Fibroblast of lung (primary cell): ENCODE results near the gene ZDHHC5. TPM values are rescaled to one million over a fixed set of nuclear protein-coding genes. Genes with fewer than 3 reads are reported as not detected.
A peak's percentile ranks its signal among the peaks of the same experiment; 100 is the strongest.
"Not testable (repeated sequence)": the region's sequence is repeated elsewhere in the genome, so short reads cannot be mapped to it uniquely, and the experiment has no call there.

Experiments
- DNase-seq, 2 donors: peaks; one replicate each; pipeline versions ENCODE4 v3.0.0 to v3.0.0-alpha.2; 2010; ENCODE audit warnings: low read depth in 2 of 2
- H2AFZ ChIP-seq: 2 replicates; pipeline ENCODE4 v1.5.1; 2012; ENCODE audit warnings: low read length, control low read depth, inconsistent platforms
- H3K27ac ChIP-seq: 2 replicates; pipeline ENCODE4 v1.5.1; 2011; ENCODE audit warnings: low read length, control low read depth; ENCODE audit not compliant: insufficient read depth
- H3K27me3 ChIP-seq: 2 replicates; pipeline ENCODE4 v1.5.1; 2011; ENCODE audit warnings: mild to moderate bottlenecking, low read length; ENCODE audit not compliant: control insufficient read depth, insufficient read depth
- H3K36me3 ChIP-seq: 2 replicates; pipeline ENCODE4 v1.5.1; 2011; ENCODE audit warnings: low read length; ENCODE audit not compliant: control insufficient read depth, insufficient read depth
- H3K4me1 ChIP-seq: 2 replicates; pipeline ENCODE4 v1.5.1; 2011; ENCODE audit warnings: low read length; ENCODE audit not compliant: control insufficient read depth, insufficient read depth; ENCODE audit errors: extremely low read depth
- H3K4me2 ChIP-seq: 2 replicates; pipeline ENCODE4 v1.5.1; 2011; ENCODE audit warnings: low read length, control low read depth; ENCODE audit not compliant: insufficient read depth; ENCODE audit errors: extremely low read depth
- H3K4me3 ChIP-seq, 4 experiments: fragments of 200-600 bp in 1 of 4; sonication (generic) in 1 of 4; replicated peaks in 1 of 4; 2 replicates each; pipeline ENCODE4 v1.5.1; 2011 to 2016; ENCODE audit warnings: low read length in 4 of 4, low read depth in 3 of 4, mild to moderate bottlenecking in 3 of 4, control low read depth in 2 of 4, inconsistent platforms in 1 of 4, mixed read lengths in 1 of 4; ENCODE audit not compliant: insufficient read depth in 1 of 4; ENCODE audit errors: control extremely low read depth in 1 of 4
- H3K79me2 ChIP-seq: 2 replicates; pipeline ENCODE4 v1.5.1; 2012; ENCODE audit warnings: mild to moderate bottlenecking, low read length, inconsistent platforms; ENCODE audit not compliant: control insufficient read depth, insufficient read depth
- H3K9ac ChIP-seq: 2 replicates; pipeline ENCODE4 v1.5.1; 2011; ENCODE audit warnings: mild to moderate bottlenecking, low read length, control low read depth; ENCODE audit not compliant: insufficient read depth
- H3K9me3 ChIP-seq: 2 replicates; pipeline ENCODE4 v1.5.1; 2012; ENCODE audit warnings: low read depth, low read length; ENCODE audit not compliant: control insufficient read depth, insufficient read depth
- H4K20me1 ChIP-seq: 2 replicates; pipeline ENCODE4 v1.5.1; 2011; ENCODE audit warnings: low read length; ENCODE audit not compliant: control insufficient read depth, insufficient read depth; ENCODE audit errors: extremely low read depth
- EZH2 ChIP-seq: IDR thresholded peaks from 2 replicates; pipeline ENCODE4 v1.5.1; 2012; ENCODE audit warnings: low read length, control low read depth, mild to moderate bottlenecking; ENCODE audit errors: missing control alignments
- polyA plus RNA-seq, 2 donors: library from polyadenylated mRNA; depleted of rRNA in 1 of 2; stranded (reverse) in 1 of 2; unstranded in 1 of 2; fragments of >200 nt; gene quantifications; 2 replicates each; pipeline ENCODE4 v1.2.1, GENCODE V29; 2011 to 2012; ENCODE audit warnings: missing spikeins in 1 of 2
- total RNA-seq: library from RNA; depleted of rRNA; stranded (reverse); fragments of >200 nt; gene quantifications from 2 replicates; pipeline ENCODE4 v1.2.1, GENCODE V29; 2014
- TF ChIP-seq, protein P1 (sequence below), 2 donors: IDR thresholded peaks in 1 of 2; conservative IDR thresholded peaks in 1 of 2; 1 replicate in 1 of 2; 2 replicates in 1 of 2; pipeline ENCODE4 v1.5.1; 2011 to 2012; ENCODE audit warnings: low read length in 2 of 2, control low read depth in 1 of 2, inconsistent platforms in 1 of 2, low read depth in 1 of 2, mild to moderate bottlenecking in 1 of 2

ZDHHC5 gene
- total and polyA plus RNA-seq, 2 donors (not counting 1 experiment from before 2014, with no cell fraction given), result 33.9 to 58.9 TPM

DNA sequence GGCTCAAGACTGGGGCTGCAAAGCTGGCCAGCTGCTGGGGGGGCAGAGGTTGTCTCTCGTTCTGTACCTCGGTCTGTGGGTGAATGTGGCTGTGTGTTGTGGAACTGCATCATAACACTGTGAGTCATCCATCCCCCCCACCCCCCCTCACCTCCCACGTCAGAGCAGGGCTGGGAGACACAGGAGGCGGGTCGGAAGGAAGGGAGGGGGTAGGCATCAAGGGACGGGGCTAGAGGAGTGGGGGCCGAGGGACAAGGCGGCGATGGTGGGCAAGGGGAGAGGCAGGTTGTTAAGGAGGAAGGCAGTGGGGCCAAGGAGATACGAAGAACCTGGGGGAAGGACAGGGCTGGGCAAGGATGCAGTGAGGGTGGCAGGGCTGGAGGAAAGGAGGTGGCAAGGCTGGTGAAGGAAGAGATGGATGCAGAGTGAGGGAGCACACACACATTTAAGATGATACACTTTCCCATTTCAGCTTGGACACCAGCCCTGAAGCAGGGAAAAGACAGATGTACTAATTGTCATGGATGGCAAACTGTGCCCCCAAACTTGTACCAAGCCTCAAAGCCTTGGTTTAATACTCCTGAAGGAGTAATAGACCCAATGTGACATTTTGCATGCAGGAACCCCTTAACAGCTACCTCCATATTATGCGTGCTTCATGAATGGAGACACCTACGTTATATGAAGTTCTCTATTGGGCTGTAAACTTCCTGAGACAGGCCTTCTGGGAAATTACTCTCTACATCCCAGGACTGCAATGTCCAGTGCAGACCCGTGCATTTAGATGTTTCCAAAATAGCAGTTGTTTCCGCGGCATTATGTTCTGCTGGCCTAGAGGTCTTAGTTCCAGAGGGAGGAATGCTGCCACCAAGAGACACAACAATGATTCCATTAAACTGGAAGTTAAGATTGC, 17.8 kb upstream of the ZDHHC5 start, which contains the start of gene YPEL4:
TSS of gene YPEL4 (minus strand) at position 87 of the 913 bp plus-strand sequence. CDS start 2,805 bp downstream, outside the sequence.
- TF ChIP-seq, protein P1, sequence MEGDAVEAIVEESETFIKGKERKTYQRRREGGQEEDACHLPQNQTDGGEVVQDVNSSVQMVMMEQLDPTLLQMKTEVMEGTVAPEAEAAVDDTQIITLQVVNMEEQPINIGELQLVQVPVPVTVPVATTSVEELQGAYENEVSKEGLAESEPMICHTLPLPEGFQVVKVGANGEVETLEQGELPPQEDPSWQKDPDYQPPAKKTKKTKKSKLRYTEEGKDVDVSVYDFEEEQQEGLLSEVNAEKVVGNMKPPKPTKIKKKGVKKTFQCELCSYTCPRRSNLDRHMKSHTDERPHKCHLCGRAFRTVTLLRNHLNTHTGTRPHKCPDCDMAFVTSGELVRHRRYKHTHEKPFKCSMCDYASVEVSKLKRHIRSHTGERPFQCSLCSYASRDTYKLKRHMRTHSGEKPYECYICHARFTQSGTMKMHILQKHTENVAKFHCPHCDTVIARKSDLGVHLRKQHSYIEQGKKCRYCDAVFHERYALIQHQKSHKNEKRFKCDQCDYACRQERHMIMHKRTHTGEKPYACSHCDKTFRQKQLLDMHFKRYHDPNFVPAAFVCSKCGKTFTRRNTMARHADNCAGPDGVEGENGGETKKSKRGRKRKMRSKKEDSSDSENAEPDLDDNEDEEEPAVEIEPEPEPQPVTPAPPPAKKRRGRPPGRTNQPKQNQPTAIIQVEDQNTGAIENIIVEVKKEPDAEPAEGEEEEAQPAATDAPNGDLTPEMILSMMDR (conservative IDR thresholded peaks at IDR 0.05 in 1 of 2, IDR thresholded peaks at IDR 0.05 in 1 of 2; ENCODE audit: low read depth in 1 of 2, low read length in 2 of 2), result no peak
- no peak for TF ChIP-seq EZH2
- Histone ChIP-seq H3K27ac (no peak within 1 kb of the TSS), H3K4me3 (peak within 1 kb of the TSS; percentile 24 to 78 (median 50)), H3K9ac (no peak within 1 kb of the TSS), H3K4me1 (peaks cover 18% of the 10 kb centered on the region), H3K36me3 (no peaks in the 10 kb centered on the region), H2AFZ (peak within 1 kb of the TSS; percentile 33), H3K79me2 (no peaks in the 10 kb centered on the region), H3K9me3 (no peaks in the 10 kb centered on the region), H3K27me3 (peaks cover 26% of the 10 kb centered on the region), H4K20me1 (no peaks in the 10 kb centered on the region), H3K4me2 (peak within 1 kb of the TSS; percentile 96)
- DNase-seq, result peak; percentile 78 to 81

DNA sequence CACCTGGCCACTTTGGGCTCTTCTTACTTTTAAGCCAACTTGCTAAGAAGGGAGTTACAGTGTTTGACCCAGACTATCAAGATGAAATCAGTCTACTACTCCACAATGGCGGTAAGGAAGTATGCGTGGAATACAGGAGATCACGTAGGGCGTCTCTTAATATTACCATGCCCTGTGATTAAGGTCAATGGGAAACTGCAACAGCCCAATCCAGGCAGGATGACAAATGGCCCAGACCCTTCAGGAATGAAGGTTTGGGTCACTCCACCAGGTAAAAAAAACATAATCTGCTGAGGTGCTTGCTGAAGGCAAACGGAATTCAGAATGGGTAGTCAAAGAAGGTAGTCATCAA, 17.2 kb upstream of the ZDHHC5 start:
- H4K20me1 ChIP-seq, result no peaks in the 10 kb centered on the region
- H3K27ac ChIP-seq, result no peak overlapping the region
- TF ChIP-seq EZH2, result no peak
- TF ChIP-seq, protein P1 (conservative IDR thresholded peaks at IDR 0.05 in 1 of 2, IDR thresholded peaks at IDR 0.05 in 1 of 2; ENCODE audit: low read depth in 1 of 2, low read length in 2 of 2), result no peak
- no peak for DNase-seq
- no peak overlapping the region for H2AFZ ChIP-seq
- H3K9me3 ChIP-seq, result no peaks in the 10 kb centered on the region
- H3K4me3 ChIP-seq, result no peak overlapping the region
- H3K4me1 ChIP-seq, result peaks cover 15% of the 10 kb centered on the region
- peaks cover 26% of the 10 kb centered on the region for H3K27me3 ChIP-seq
- H3K9ac ChIP-seq, result no peak overlapping the region
- H3K79me2 ChIP-seq, result no peaks in the 10 kb centered on the region
- H3K36me3 ChIP-seq, result no peaks in the 10 kb centered on the region
- no peak overlapping the region for H3K4me2 ChIP-seq

- Histone ChIP-seq H3K27ac (no peak overlapping the region), H3K4me1 (peaks cover 15% of the 10 kb centered on the region), H3K79me2 (no peaks in the 10 kb centered on the region), H3K9ac (no peak overlapping the region), H3K9me3 (no peaks in the 10 kb centered on the region), H3K4me2 (no peak overlapping the region), H3K36me3 (no peaks in the 10 kb centered on the region), H2AFZ (no peak overlapping the region), H4K20me1 (no peaks in the 10 kb centered on the region), H3K4me3 (no peak overlapping the region), H3K27me3 (peaks cover 20% of the 10 kb centered on the region)
- no peak for DNase-seq
- TF ChIP-seq, protein P1 (conservative IDR thresholded peaks at IDR 0.05 in 1 of 2, IDR thresholded peaks at IDR 0.05 in 1 of 2; ENCODE audit: low read depth in 1 of 2, low read length in 2 of 2), result no peak
- TF ChIP-seq EZH2, result no peak
Observed at GRCh38 chr11:57651408-57651807, 16.5 kb upstream of the ZDHHC5 start.

DNA sequence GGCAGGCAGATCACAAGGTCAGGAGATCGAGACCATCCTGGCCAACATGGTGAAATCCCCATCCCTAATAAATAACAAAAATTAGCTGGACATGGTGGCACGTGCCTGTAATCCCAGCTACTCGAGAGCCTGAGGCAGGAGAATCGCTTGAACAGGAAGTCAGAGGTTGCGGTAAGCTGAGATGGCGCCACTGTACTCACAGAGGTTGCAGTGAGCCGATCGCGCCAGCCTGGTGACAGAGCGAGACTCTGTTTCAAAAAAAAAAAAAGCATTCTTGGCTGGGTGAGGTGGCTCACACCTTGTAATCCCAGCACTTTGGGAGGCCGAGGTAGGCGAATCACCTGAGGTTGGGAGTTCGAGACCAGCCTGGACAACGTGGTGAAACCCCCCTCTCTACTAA, 15.7 kb upstream of the ZDHHC5 start:
- peaks cover 12% of the 10 kb centered on the region for H3K27me3 ChIP-seq
- peaks cover 17% of the 10 kb centered on the region for H3K4me1 ChIP-seq
- DNase-seq, H3K79me2 ChIP-seq, H3K27ac ChIP-seq, H2AFZ ChIP-seq, H3K36me3 ChIP-seq, H4K20me1 ChIP-seq, H3K4me2 ChIP-seq, H3K4me3 ChIP-seq, H3K9ac ChIP-seq, H3K9me3 ChIP-seq: not testable (repeated sequence)
